ENCODE data around the gene BSCL2. TPM values are rescaled to one million over a fixed set of nuclear protein-coding genes. Genes with fewer than 3 reads are reported as not detected.

BSCL2 gene
- polyA plus RNA-seq, 3 donors, result 43.5 to 65.7 (median 63.3) TPM

DNA sequence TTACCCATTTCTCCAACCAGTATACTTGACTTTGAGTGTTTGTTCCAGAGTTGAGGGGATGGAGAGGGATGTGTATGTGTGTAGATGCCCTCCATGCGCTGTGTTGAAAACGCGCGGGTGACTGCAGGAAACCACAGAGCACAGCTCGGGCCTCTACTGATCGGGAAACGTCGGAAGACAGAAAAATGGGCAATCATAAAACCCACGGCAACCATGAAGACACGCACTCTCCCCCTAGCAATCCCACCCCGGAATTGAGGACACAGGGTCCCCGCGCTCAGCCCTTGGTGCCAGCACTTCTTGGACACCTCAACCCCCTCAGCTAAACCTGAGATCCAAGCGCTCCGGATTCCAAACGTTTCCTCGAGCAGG, 36.0 kb downstream of the BSCL2 start:
- Histone ChIP-seq H3K79me2 (ENCODE audit: insufficient read depth, low read length) (peaks cover 75% of the 10 kb centered on the region), H2AFZ (ENCODE audit: insufficient read depth, low read depth, low read length, poor library complexity, severe bottlenecking) (peak overlapping the region; percentile 97), H3K27me3 (ENCODE audit: control insufficient read depth in 2 of 2, insufficient read depth in 2 of 2, low read length in 2 of 2) (no peaks in the 10 kb centered on the region), H3K27ac (ENCODE audit: low read depth in 1 of 2, low read length in 2 of 2) (peak overlapping the region; percentile 83), H3K9me3 (replicated peaks in 1 of 2; ENCODE audit: control insufficient read depth in 1 of 2, insufficient read depth in 1 of 2, low read length in 2 of 2) (no peaks in the 10 kb centered on the region), H3K4me3 (replicated peaks in 1 of 3; ENCODE audit: low read depth in 2 of 3, low read length in 3 of 3) (peak overlapping the region; percentile 48 to 99 (median 93)), H3K9ac (ENCODE audit: insufficient read depth, low read length, poor library complexity, severe bottlenecking) (peak overlapping the region; percentile 77), H3K36me3 (replicated peaks in 1 of 2; ENCODE audit: control insufficient read depth in 1 of 2, insufficient read depth in 2 of 2, low read length in 2 of 2) (peaks cover 13 to 39% of the 10 kb centered on the region in 2 donors), H4K20me1 (ENCODE audit: insufficient read depth, low read length) (peaks cover 23% of the 10 kb centered on the region), H3K4me1 (ENCODE audit: control insufficient read depth in 1 of 2, insufficient read depth in 2 of 2, low read length in 2 of 2) (peaks cover 39% of the 10 kb centered on the region in 2 donors), H3K4me2 (replicated peaks; ENCODE audit: extremely low read depth, low read length, poor library complexity, severe bottlenecking) (peak overlapping the region; percentile 83)
- TF ChIP-seq, protein P1, sequence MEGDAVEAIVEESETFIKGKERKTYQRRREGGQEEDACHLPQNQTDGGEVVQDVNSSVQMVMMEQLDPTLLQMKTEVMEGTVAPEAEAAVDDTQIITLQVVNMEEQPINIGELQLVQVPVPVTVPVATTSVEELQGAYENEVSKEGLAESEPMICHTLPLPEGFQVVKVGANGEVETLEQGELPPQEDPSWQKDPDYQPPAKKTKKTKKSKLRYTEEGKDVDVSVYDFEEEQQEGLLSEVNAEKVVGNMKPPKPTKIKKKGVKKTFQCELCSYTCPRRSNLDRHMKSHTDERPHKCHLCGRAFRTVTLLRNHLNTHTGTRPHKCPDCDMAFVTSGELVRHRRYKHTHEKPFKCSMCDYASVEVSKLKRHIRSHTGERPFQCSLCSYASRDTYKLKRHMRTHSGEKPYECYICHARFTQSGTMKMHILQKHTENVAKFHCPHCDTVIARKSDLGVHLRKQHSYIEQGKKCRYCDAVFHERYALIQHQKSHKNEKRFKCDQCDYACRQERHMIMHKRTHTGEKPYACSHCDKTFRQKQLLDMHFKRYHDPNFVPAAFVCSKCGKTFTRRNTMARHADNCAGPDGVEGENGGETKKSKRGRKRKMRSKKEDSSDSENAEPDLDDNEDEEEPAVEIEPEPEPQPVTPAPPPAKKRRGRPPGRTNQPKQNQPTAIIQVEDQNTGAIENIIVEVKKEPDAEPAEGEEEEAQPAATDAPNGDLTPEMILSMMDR (IDR thresholded peaks at IDR 0.05), result no peak
- Mint-ChIP-seq H3K4me1 (peaks cover 59% of the 10 kb centered on the region), H3K9me3 (peaks cover 0 to 2% (median 0%) of the 10 kb centered on the region in 7 donors), H3K27me3 (ENCODE audit: low read depth in 3 of 3) (no peaks in the 10 kb centered on the region), H3K4me3 (peak overlapping the region; percentile 99), H3K36me3 (peaks cover 15 to 43% of the 10 kb centered on the region in 2 donors), H3K27ac (peak overlapping the region; percentile 92 to 97 (median 95))
- 0% methylated on average over 16 of the region's 17 CpGs for WGBS (ENCODE audit: insufficient coverage)
- peak in 1 of 3 donors; percentile 10 for DNase-seq
- intact Hi-C loops (cut with micrococcal nuclease), result no loop called here

DNA sequence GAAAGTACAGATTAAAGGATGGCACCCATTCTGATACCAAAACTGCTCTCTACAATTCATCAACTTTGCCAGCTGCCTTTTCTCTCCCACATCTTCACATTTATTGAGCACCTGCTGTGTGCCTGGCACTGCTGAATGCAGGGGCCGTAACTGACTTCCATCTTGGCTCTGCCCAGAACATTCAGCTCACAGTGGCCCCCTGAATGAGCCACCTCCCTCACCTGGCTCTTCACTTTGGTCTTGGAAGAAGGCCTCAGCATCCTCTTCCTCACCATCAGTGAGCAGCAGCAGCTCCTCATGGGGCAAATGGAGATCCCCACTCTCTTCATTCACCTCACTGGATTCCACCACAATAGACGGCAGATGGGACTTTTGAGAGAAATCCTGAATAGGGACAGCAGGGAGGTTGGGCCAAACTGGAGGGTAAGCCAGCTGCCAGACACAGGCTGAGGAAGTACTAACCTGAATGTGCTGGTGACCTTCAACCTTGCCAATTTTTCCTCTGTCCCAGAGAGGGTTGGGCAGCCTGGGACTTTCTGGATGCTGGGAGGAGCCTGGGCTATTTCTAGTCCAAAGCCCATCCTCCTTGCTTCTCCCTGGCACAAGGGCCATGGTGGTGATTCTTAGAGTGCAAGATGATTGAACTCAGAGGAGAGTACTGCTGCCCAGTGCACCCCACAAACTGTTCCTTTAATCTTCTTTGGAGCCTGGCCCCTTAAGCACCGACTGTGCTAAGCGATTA, 37.6 kb downstream of the BSCL2 start:
- Histone ChIP-seq H3K9me3 (replicated peaks in 1 of 2; ENCODE audit: control insufficient read depth in 1 of 2, insufficient read depth in 1 of 2, low read length in 2 of 2) (no peaks in the 10 kb centered on the region), H3K79me2 (ENCODE audit: insufficient read depth, low read length) (peaks cover 78% of the 10 kb centered on the region), H3K4me3 (replicated peaks in 1 of 3; ENCODE audit: low read depth in 2 of 3, low read length in 3 of 3) (no peak overlapping the region), H3K4me1 (ENCODE audit: control insufficient read depth in 1 of 2, insufficient read depth in 2 of 2, low read length in 2 of 2) (peaks cover 43 to 47% of the 10 kb centered on the region in 2 donors), H3K27me3 (ENCODE audit: control insufficient read depth in 2 of 2, insufficient read depth in 2 of 2, low read length in 2 of 2) (no peaks in the 10 kb centered on the region), H3K4me2 (replicated peaks; ENCODE audit: extremely low read depth, low read length, poor library complexity, severe bottlenecking) (no peak overlapping the region), H3K9ac (ENCODE audit: insufficient read depth, low read length, poor library complexity, severe bottlenecking) (no peak overlapping the region), H3K27ac (ENCODE audit: low read depth in 1 of 2, low read length in 2 of 2) (no peak overlapping the region), H3K36me3 (replicated peaks in 1 of 2; ENCODE audit: control insufficient read depth in 1 of 2, insufficient read depth in 2 of 2, low read length in 2 of 2) (peaks cover 10 to 27% of the 10 kb centered on the region in 2 donors), H2AFZ (ENCODE audit: insufficient read depth, low read depth, low read length, poor library complexity, severe bottlenecking) (no peak overlapping the region), H4K20me1 (ENCODE audit: insufficient read depth, low read length) (peaks cover 25% of the 10 kb centered on the region)
- peaks cover 60% of the 10 kb centered on the region for H3K4me1 Mint-ChIP-seq
- no peak for DNase-seq
- H3K4me3 Mint-ChIP-seq, result no peak overlapping the region
- H3K27ac Mint-ChIP-seq, result peak overlapping the region in 3 of 7 donors; percentile 46 to 85 (median 77)
- WGBS (ENCODE audit: insufficient coverage), result 100% methylated on average over 1 of the region's 4 CpGs
- peaks cover 0 to 2% (median 0%) of the 10 kb centered on the region in 7 donors for H3K9me3 Mint-ChIP-seq
- no peaks in the 10 kb centered on the region for H3K27me3 Mint-ChIP-seq (ENCODE audit: low read depth in 3 of 3)
- intact Hi-C loops (cut with micrococcal nuclease), result no loop called here
- peaks cover 8 to 27% of the 10 kb centered on the region in 2 donors for H3K36me3 Mint-ChIP-seq
- TF ChIP-seq, protein P1 (IDR thresholded peaks at IDR 0.05), result no peak
